K562 (cell line): ENCODE data around the gene FAM83D. TPM values are rescaled to one million over a fixed set of nuclear protein-coding genes. Genes with fewer than 3 reads are reported as not detected.

Experiments used
- ERF ChIP-seq: fragments of 450-650 bp; formaldehyde crosslinking; IDR thresholded peaks from 2 replicates; pipeline ENCODE4 v1.4.0; 2020; ENCODE audit warnings: mild to moderate bottlenecking, mixed read lengths
- ETV6 ChIP-seq, 3 experiments: fragments of 150-350 bp in 1 of 3; sonication (generic) in 1 of 3; formaldehyde crosslinking in 1 of 3; IDR thresholded peaks; 2 replicates each; pipeline versions ENCODE4 v1.6.1 to v1.8.0; 2014 to 2022; ENCODE audit warnings: borderline replicate concordance in 2 of 3, low read depth in 2 of 3, antibody characterized with exemption in 1 of 3, low read length in 1 of 3, mild to moderate bottlenecking in 1 of 3, missing genetic modification reagents in 1 of 3
- HNRNPH1 ChIP-seq: fragments of 200-400 bp; formaldehyde crosslinking; optimal IDR thresholded peaks from 2 replicates; pipeline ENCODE3; 2017; ENCODE audit warnings: low read depth, mild to moderate bottlenecking, low read length, moderate library complexity
- HNRNPL ChIP-seq: fragments of 200-400 bp; formaldehyde crosslinking; IDR thresholded peaks from 2 replicates; pipeline ENCODE4 v1.6.1; 2017; ENCODE audit warnings: low read depth, mild to moderate bottlenecking, low read length
- ILK ChIP-seq: fragments of 450-650 bp; IDR thresholded peaks from 2 replicates; pipeline ENCODE4 v1.6.1; 2016; ENCODE audit warnings: missing genetic modification characterization, low read depth, mild to moderate bottlenecking, missing compliant biosample characterization, moderate library complexity, borderline replicate concordance
- KHSRP ChIP-seq: fragments of 450-650 bp; IDR thresholded peaks from 2 replicates; pipeline ENCODE4 v1.6.1; 2017
- YY1 ChIP-seq, 3 experiments: IDR thresholded peaks; 2 replicates each; pipeline ENCODE4 v1.6.1; 2011; ENCODE audit warnings: low read length in 2 of 3, mild to moderate bottlenecking in 2 of 3, moderate library complexity in 2 of 3, borderline replicate concordance in 1 of 3, control low read depth in 1 of 3, low read depth in 1 of 3; ENCODE audit not compliant: insufficient read depth in 3 of 3, insufficient replicate concordance in 2 of 3, control insufficient read depth in 1 of 3, insufficient read length in 1 of 3; ENCODE audit errors: extremely low read depth in 1 of 3
- ZC3H4 ChIP-seq: sonication (generic); formaldehyde crosslinking; IDR thresholded peaks from 2 replicates; pipeline ENCODE4 v1.9.0; 2021; ENCODE audit warnings: missing genetic modification reagents, borderline replicate concordance
- ZKSCAN8 ChIP-seq: fragments of 200-800 bp; sonication (Bioruptor generic); IDR thresholded peaks from 2 replicates; pipeline ENCODE4 v1.6.1; 2016; ENCODE audit warnings: missing genetic modification characterization, missing compliant biosample characterization
- ZNF766 ChIP-seq: fragments of 200-800 bp; sonication (Bioruptor generic); conservative IDR thresholded peaks from 2 replicates; pipeline ENCODE4 v1.6.1; 2016; ENCODE audit warnings: missing genetic modification characterization, missing compliant biosample characterization
- ZNF778 ChIP-seq: fragments of 450-650 bp; formaldehyde crosslinking; IDR thresholded peaks from 2 replicates; pipeline ENCODE4 v1.4.0; 2020; ENCODE audit warnings: mild to moderate bottlenecking, moderate library complexity
- polyA plus RNA-seq, 8 experiments: library from polyadenylated mRNA; depleted of rRNA in 4 of 8; stranded (reverse) in 5 of 8; unstranded in 3 of 8; fragments of >200 nt; fragmentation: Nextera tagmentation in 2 of 8; fragmentation: Illumina TruSeq in 1 of 8; extraction: Ambion mirVana in 2 of 8; extraction: Trizol in 1 of 8; gene quantifications; 2 replicates each; pipeline versions ENCODE4 v1.2.1 to v1.2.3, GENCODE V29; 2011 to 2014; ENCODE audit warnings: inconsistent platforms in 1 of 8, missing spikeins in 1 of 8
- total RNA-seq, 7 experiments: library from RNA; depleted of rRNA in 6 of 7; stranded (reverse); fragments of >200 nt in 6 of 7; fragmentation: Illumina TruSeq in 2 of 7; extraction: Trizol in 2 of 7; gene quantifications; 2 replicates each; pipeline versions ENCODE4 v1.2.1 to v1.2.3, GENCODE V29; 2011 to 2021; ENCODE audit warnings: low replicate concordance in 1 of 7
- TF ChIP-seq, protein P1 (sequence below): fragments of 450-650 bp; conservative IDR thresholded peaks from 2 replicates; pipeline ENCODE4 v1.6.1; 2016; ENCODE audit warnings: missing genetic modification characterization, low read depth, mild to moderate bottlenecking, control low read depth, missing compliant biosample characterization
- TF ChIP-seq, protein P2 (sequence below), 3 experiments: fragments of 200-800 bp in 1 of 3; fragments of 250-450 bp in 1 of 3; fragments of 450-650 bp in 1 of 3; sonication (Bioruptor Pico) in 1 of 3; sonication (Bioruptor generic) in 1 of 3; formaldehyde crosslinking in 1 of 3; IDR thresholded peaks; 2 replicates each; pipeline versions ENCODE4 v1.6.1 to v1.8.0; 2016 to 2022; ENCODE audit warnings: mild to moderate bottlenecking in 2 of 3, missing genetic modification characterization in 2 of 3, missing compliant biosample characterization in 1 of 3, moderate library complexity in 1 of 3
- TF ChIP-seq, protein P3 (sequence below): fragments of 250-450 bp; sonication (Bioruptor Pico); IDR thresholded peaks from 2 replicates; pipeline ENCODE4 v1.4.0; 2020; ENCODE audit warnings: mild to moderate bottlenecking, moderate library complexity, borderline replicate concordance
- TF ChIP-seq, protein P4 (sequence below): fragments of 250-450 bp; sonication (Bioruptor Pico); IDR thresholded peaks from 2 replicates; pipeline ENCODE4 v1.5.0; 2022; ENCODE audit warnings: mild to moderate bottlenecking

The FAM83D gene
- total and polyA plus RNA-seq, 9 of the 15 experiments (the other 6 are each of a cell fraction or from before 2014, with no cell fraction given): 8.2 to 66.1 (median 43.5) TPM

DNA sequence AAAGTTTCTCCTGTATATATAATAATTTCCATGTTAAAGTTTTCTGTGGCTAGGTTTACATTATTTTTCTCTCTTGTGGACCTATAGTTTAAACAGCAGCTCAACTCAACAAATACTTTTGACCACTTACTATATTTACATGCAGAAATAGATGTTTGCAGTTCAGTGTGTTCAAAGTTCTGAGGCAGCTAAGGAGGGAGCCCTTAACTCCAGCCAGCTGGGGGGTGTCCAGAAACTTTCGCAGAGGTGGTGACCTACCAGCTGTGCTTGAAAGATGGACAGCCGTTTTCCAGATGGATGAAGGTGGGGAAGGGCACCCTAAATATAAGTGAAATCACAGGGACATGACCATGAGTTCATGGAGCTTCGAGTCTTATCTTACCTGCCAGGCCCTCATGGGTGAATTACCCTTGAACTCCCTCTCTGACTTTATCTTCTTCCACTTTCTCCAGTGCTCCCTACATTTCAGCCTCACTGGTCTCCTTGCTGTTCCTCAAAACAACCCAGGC is 69.4 kb downstream of the FAM83D start (continued):
- TF ChIP-seq, protein P1, sequence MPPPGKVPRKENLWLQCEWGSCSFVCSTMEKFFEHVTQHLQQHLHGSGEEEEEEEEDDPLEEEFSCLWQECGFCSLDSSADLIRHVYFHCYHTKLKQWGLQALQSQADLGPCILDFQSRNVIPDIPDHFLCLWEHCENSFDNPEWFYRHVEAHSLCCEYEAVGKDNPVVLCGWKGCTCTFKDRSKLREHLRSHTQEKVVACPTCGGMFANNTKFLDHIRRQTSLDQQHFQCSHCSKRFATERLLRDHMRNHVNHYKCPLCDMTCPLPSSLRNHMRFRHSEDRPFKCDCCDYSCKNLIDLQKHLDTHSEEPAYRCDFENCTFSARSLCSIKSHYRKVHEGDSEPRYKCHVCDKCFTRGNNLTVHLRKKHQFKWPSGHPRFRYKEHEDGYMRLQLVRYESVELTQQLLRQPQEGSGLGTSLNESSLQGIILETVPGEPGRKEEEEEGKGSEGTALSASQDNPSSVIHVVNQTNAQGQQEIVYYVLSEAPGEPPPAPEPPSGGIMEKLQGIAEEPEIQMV (tag): no peak
- TF ChIP-seq ILK (tag) (no peak), ZC3H4 (CRISPR knock-in tag) (no peak), ZKSCAN8 (no peak), ZNF778 (CRISPR knock-in tag) (no peak), YY1 (IDR thresholded peaks at IDR 0.05; ENCODE audit: borderline replicate concordance in 1 of 3, control insufficient read depth in 1 of 3, extremely low read depth in 1 of 3, insufficient read depth in 3 of 3, insufficient read length in 1 of 3, insufficient replicate concordance in 2 of 3, low read depth in 1 of 3, low read length in 2 of 3) (no peak), ZNF766 (CRISPR knock-in tag) (no peak), HNRNPH1 (no peak), ETV6 (IDR thresholded peaks at IDR 0.05; ENCODE audit: borderline replicate concordance in 1 of 2, low read depth in 2 of 2, low read length in 1 of 2) (no peak), ETV6 (CRISPR knock-in tag; IDR thresholded peaks at IDR 0.05; ENCODE audit: borderline replicate concordance) (no peak), ERF (CRISPR knock-in tag) (no peak), HNRNPL (no peak), KHSRP (no peak)
- TF ChIP-seq, protein P2, sequence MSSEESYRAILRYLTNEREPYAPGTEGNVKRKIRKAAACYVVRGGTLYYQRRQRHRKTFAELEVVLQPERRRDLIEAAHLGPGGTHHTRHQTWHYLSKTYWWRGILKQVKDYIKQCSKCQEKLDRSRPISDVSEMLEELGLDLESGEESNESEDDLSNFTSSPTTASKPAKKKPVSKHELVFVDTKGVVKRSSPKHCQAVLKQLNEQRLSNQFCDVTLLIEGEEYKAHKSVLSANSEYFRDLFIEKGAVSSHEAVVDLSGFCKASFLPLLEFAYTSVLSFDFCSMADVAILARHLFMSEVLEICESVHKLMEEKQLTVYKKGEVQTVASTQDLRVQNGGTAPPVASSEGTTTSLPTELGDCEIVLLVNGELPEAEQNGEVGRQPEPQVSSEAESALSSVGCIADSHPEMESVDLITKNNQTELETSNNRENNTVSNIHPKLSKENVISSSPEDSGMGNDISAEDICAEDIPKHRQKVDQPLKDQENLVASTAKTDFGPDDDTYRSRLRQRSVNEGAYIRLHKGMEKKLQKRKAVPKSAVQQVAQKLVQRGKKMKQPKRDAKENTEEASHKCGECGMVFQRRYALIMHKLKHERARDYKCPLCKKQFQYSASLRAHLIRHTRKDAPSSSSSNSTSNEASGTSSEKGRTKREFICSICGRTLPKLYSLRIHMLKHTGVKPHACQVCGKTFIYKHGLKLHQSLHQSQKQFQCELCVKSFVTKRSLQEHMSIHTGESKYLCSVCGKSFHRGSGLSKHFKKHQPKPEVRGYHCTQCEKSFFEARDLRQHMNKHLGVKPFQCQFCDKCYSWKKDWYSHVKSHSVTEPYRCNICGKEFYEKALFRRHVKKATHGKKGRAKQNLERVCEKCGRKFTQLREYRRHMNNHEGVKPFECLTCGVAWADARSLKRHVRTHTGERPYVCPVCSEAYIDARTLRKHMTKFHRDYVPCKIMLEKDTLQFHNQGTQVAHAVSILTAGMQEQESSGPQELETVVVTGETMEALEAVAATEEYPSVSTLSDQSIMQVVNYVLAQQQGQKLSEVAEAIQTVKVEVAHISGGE (CRISPR knock-in tag; IDR thresholded peaks at IDR 0.05): no peak
- TF ChIP-seq, protein P3, sequence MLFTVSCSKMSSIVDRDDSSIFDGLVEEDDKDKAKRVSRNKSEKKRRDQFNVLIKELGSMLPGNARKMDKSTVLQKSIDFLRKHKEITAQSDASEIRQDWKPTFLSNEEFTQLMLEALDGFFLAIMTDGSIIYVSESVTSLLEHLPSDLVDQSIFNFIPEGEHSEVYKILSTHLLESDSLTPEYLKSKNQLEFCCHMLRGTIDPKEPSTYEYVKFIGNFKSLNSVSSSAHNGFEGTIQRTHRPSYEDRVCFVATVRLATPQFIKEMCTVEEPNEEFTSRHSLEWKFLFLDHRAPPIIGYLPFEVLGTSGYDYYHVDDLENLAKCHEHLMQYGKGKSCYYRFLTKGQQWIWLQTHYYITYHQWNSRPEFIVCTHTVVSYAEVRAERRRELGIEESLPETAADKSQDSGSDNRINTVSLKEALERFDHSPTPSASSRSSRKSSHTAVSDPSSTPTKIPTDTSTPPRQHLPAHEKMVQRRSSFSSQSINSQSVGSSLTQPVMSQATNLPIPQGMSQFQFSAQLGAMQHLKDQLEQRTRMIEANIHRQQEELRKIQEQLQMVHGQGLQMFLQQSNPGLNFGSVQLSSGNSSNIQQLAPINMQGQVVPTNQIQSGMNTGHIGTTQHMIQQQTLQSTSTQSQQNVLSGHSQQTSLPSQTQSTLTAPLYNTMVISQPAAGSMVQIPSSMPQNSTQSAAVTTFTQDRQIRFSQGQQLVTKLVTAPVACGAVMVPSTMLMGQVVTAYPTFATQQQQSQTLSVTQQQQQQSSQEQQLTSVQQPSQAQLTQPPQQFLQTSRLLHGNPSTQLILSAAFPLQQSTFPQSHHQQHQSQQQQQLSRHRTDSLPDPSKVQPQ (CRISPR knock-in tag): no peak
- TF ChIP-seq, protein P4, sequence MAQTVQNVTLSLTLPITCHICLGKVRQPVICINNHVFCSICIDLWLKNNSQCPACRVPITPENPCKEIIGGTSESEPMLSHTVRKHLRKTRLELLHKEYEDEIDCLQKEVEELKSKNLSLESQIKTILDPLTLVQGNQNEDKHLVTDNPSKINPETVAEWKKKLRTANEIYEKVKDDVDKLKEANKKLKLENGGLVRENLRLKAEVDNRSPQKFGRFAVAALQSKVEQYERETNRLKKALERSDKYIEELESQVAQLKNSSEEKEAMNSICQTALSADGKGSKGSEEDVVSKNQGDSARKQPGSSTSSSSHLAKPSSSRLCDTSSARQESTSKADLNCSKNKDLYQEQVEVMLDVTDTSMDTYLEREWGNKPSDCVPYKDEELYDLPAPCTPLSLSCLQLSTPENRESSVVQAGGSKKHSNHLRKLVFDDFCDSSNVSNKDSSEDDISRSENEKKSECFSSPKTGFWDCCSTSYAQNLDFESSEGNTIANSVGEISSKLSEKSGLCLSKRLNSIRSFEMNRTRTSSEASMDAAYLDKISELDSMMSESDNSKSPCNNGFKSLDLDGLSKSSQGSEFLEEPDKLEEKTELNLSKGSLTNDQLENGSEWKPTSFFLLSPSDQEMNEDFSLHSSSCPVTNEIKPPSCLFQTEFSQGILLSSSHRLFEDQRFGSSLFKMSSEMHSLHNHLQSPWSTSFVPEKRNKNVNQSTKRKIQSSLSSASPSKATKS (CRISPR knock-in tag): no peak
